HG03442 (cell line): Measurements from ENCODE around the gene QRICH1.

Experiments
- ATAC-seq: cut with Tn5 transposase; IDR thresholded peaks from one replicate; pipeline ENCODE4 v1.9.1; 2021; ENCODE audit warnings: mild to moderate bottlenecking, moderate library complexity; ENCODE audit not compliant: unreplicated experiment

Gene QRICH1

GRCh38 chr3:49093853-49094767 lies at the start of gene QRICH1:
TSS of gene QRICH1 (minus strand) at chr3:49094071. CDS start at chr3:49077017, 17,054 bp downstream.
- peak; percentile 70 for ATAC-seq

- ATAC-seq: no peak
These were observed 46.2 kb upstream of the QRICH1 start for GRCh38 chr3:49140080-49140479.

GRCh38 chr3:49135499-49135898 lies 41.6 kb upstream of the QRICH1 start:
- no peak for ATAC-seq

- ATAC-seq: no peak
These were observed 40.8 kb upstream of the QRICH1 start for GRCh38 chr3:49134471-49135265.

GRCh38 chr3:49133226-49133951 lies 39.5 kb upstream of the QRICH1 start:
- ATAC-seq: no peak

GRCh38 chr3:49132437-49133225 lies 38.8 kb upstream of the QRICH1 start, which contains the start of gene LAMB2:
TSS of gene LAMB2 (minus strand) at chr3:49133050. CDS start at chr3:49132867, 183 bp downstream.
- no peak for ATAC-seq

GRCh38 chr3:49132073-49132436 lies 38.2 kb upstream of the QRICH1 start:
- ATAC-seq: no peak

- no peak for ATAC-seq
These were observed 37.7 kb upstream of the QRICH1 start for GRCh38 chr3:49131576-49131975.

GRCh38 chr3:49131040-49131439 lies 37.2 kb upstream of the QRICH1 start:
- no peak for ATAC-seq

GRCh38 chr3:49124991-49125670 lies 31.3 kb upstream of the QRICH1 start:
- no peak for ATAC-seq

GRCh38 chr3:49124203-49124602 lies 30.3 kb upstream of the QRICH1 start:
- ATAC-seq: no peak

- no peak for ATAC-seq
These were observed 29.8 kb upstream of the QRICH1 start for GRCh38 chr3:49123687-49124086.

GRCh38 chr3:49122886-49123545 lies 29.1 kb upstream of the QRICH1 start:
- no peak for ATAC-seq

GRCh38 chr3:49122451-49122850 lies 28.6 kb upstream of the QRICH1 start:
- ATAC-seq: no peak

- ATAC-seq: no peak
These were observed 28.2 kb upstream of the QRICH1 start for GRCh38 chr3:49122022-49122421.

GRCh38 chr3:49121132-49121736 lies 27.4 kb upstream of the QRICH1 start:
- no peak for ATAC-seq

- peak; percentile 86 for ATAC-seq
These were observed 26.7 kb upstream of the QRICH1 start, which contains the start of gene USP19 for GRCh38 chr3:49120438-49121131. TSS of gene USP19 (minus strand) at chr3:49120823. CDS start at chr3:49119145, 1,678 bp downstream.

- ATAC-seq: no peak
These were observed 26.2 kb upstream of the QRICH1 start for GRCh38 chr3:49120096-49120437.
